ENCODE results near the gene SETD2. TPM values are rescaled to one million over a fixed set of nuclear protein-coding genes. Genes with fewer than 3 reads are reported as not detected.

SETD2 gene
- total and polyA plus RNA-seq, 9 of the 15 experiments (the other 6 are each of a cell fraction or from before 2014, with no cell fraction given), result 8.2 to 44.0 (median 33.6) TPM

- TF ChIP-seq ZMIZ1 (IDR thresholded peaks at IDR 0.05; ENCODE audit: low read depth in 2 of 2, low read length in 2 of 2) (no peak), USF1 (CRISPR knock-in tag; IDR thresholded peaks at IDR 0.05) (no peak), PATZ1 (CRISPR knock-in tag; IDR thresholded peaks at IDR 0.05; ENCODE audit: borderline replicate concordance) (no peak), RB1 (IDR thresholded peaks at IDR 0.05; ENCODE audit: low read depth) (no peak), CLOCK (CRISPR knock-in tag; IDR thresholded peaks at IDR 0.05; ENCODE audit: borderline replicate concordance) (no peak), XRCC3 (IDR thresholded peaks at IDR 0.05) (no peak), MBD2 (IDR thresholded peaks at IDR 0.05; ENCODE audit: borderline replicate concordance, low read depth) (no peak), ZNF696 (CRISPR knock-in tag; conservative IDR thresholded peaks at IDR 0.05) (no peak), CREB3 (tag; conservative IDR thresholded peaks at IDR 0.05; ENCODE audit: low read depth) (no peak), MYC (IDR thresholded peaks at IDR 0.05; ENCODE audit: low read depth, low read length) (no peak), MYC (CRISPR knock-in tag; IDR thresholded peaks at IDR 0.05; ENCODE audit: borderline replicate concordance, low read depth) (no peak), MXI1 (IDR thresholded peaks at IDR 0.05; ENCODE audit: low read depth, low read length) (no peak), CEBPG (CRISPR knock-in tag; IDR thresholded peaks at IDR 0.05) (no peak), CEBPG (tag; conservative IDR thresholded peaks at IDR 0.05 in 1 of 2, IDR thresholded peaks at IDR 0.05 in 1 of 2) (no peak), TEAD2 (tag; IDR thresholded peaks at IDR 0.05) (no peak), VEZF1 (CRISPR knock-in tag; IDR thresholded peaks at IDR 0.05) (no peak), NBN (IDR thresholded peaks at IDR 0.05; ENCODE audit: low read depth) (no peak)
These were observed 22.4 kb upstream of the SETD2 start (continued) for GRCh38 chr3:47186285-47186684.
